Liver (tissue), 9 donors: Measurements from ENCODE around the gene EDC4. TPM values are rescaled to one million over a fixed set of nuclear protein-coding genes. Genes with fewer than 3 reads are reported as not detected.
"Not testable (repeated sequence)": the region's sequence is repeated elsewhere in the genome, so short reads cannot be mapped to it uniquely, and the experiment has no call there.

Experiments used
- DNase-seq: peaks from one replicate; pipeline ENCODE4 v3.0.0-alpha.2; 2017; ENCODE audit warnings: low spot score
- H3K27ac ChIP-seq, 2 donors: one replicate each; pipeline ENCODE4 v1.7.0; 2013; ENCODE audit warnings: inconsistent platforms in 2 of 2, low read length in 2 of 2, control low read depth in 1 of 2, low read depth in 1 of 2, mild to moderate bottlenecking in 1 of 2
- H3K27me3 ChIP-seq, 4 donors: one replicate each; pipeline versions ENCODE4 v1.6.1 to v1.7.0; 2013; ENCODE audit warnings: low read length in 3 of 4, inconsistent platforms in 1 of 4, mild to moderate bottlenecking in 1 of 4, moderate library complexity in 1 of 4; ENCODE audit not compliant: control insufficient read depth in 4 of 4, insufficient read depth in 4 of 4
- H3K36me3 ChIP-seq, 4 donors: one replicate each; pipeline versions ENCODE4 v1.6.1 to v1.7.0; 2013; ENCODE audit warnings: low read length in 3 of 4, mild to moderate bottlenecking in 3 of 4, low read depth in 1 of 4, moderate library complexity in 1 of 4; ENCODE audit not compliant: control insufficient read depth in 4 of 4, insufficient read depth in 3 of 4
- H3K4me1 ChIP-seq, 4 donors: one replicate each; pipeline versions ENCODE4 v1.6.1 to v1.7.0; 2013; ENCODE audit warnings: low read length in 3 of 4, mild to moderate bottlenecking in 3 of 4, moderate library complexity in 1 of 4; ENCODE audit not compliant: control insufficient read depth in 4 of 4, insufficient read depth in 4 of 4
- H3K4me3 ChIP-seq, 3 donors: one replicate each; pipeline versions ENCODE4 v1.6.1 to v1.7.0; 2013; ENCODE audit warnings: low read length in 3 of 3, control low read depth in 1 of 3, low read depth in 1 of 3, mild to moderate bottlenecking in 1 of 3
- H3K9ac ChIP-seq, 2 donors: one replicate each; pipeline ENCODE4 v1.7.0; 2013; ENCODE audit warnings: low read length in 2 of 2, mild to moderate bottlenecking in 2 of 2, moderate library complexity in 2 of 2, control low read depth in 1 of 2, low read depth in 1 of 2
- H3K9me3 ChIP-seq, 4 donors: one replicate each; pipeline versions ENCODE4 v1.6.1 to v1.7.0; 2013; ENCODE audit warnings: low read length in 3 of 4; ENCODE audit not compliant: control insufficient read depth in 4 of 4
- ATF3 ChIP-seq: IDR thresholded peaks from 2 replicates; pipeline ENCODE4 v1.6.1; 2016; ENCODE audit warnings: antibody characterized with exemption
- CTCF ChIP-seq: fragments of 150-350 bp; IDR thresholded peaks from 2 replicates; pipeline ENCODE4 v1.5.1; 2017; ENCODE audit warnings: improper control_type of control experiment, low read depth, low read length; ENCODE audit not compliant: missing input control
- FOXA1 ChIP-seq: IDR thresholded peaks from 2 replicates; pipeline ENCODE4 v1.6.1; 2016; ENCODE audit warnings: antibody characterized with exemption
- HNF4A ChIP-seq, 2 donors: conservative IDR thresholded peaks; 2 replicates each; pipeline ENCODE4 v1.6.1; 2016; ENCODE audit warnings: antibody characterized with exemption in 2 of 2, mild to moderate bottlenecking in 2 of 2
- JUND ChIP-seq, 2 donors: IDR thresholded peaks; 2 replicates each; pipeline ENCODE4 v1.6.1; 2016; ENCODE audit warnings: antibody characterized with exemption in 2 of 2
- NR2F2 ChIP-seq: IDR thresholded peaks from 2 replicates; pipeline ENCODE4 v1.6.1; 2016; ENCODE audit warnings: antibody characterized with exemption
- REST ChIP-seq: IDR thresholded peaks from 2 replicates; pipeline ENCODE4 v1.6.1; 2016; ENCODE audit warnings: antibody characterized with exemption, mild to moderate bottlenecking
- SP1 ChIP-seq: IDR thresholded peaks from 2 replicates; pipeline ENCODE4 v1.6.1; 2018; ENCODE audit warnings: antibody characterized with exemption, mild to moderate bottlenecking
- YY1 ChIP-seq: IDR thresholded peaks from 2 replicates; pipeline ENCODE4 v1.6.1; 2016; ENCODE audit warnings: antibody characterized with exemption, mild to moderate bottlenecking
- WGBS: extraction: QIAGEN DNeasy Blood & Tissue Kit; methylation state at CpG from one replicate; pipeline ENCODE4 v1.1.7; 2013; 5-methylcytosine and 5-hydroxymethylcytosine counted together
- polyA plus RNA-seq, 2 donors: library from polyadenylated mRNA; stranded (reverse) in 1 of 2; unstranded in 1 of 2; fragments of 200-250 nt in 1 of 2; fragments of >200 nt in 1 of 2; fragmentation: Nextera tagmentation in 1 of 2; extraction: Ambion mirVana in 1 of 2; gene quantifications; one replicate each; pipeline versions ENCODE4 v1.2.1 to v1.2.3, GENCODE V29; 2013 to 2015
- total RNA-seq, 2 donors: library from RNA; depleted of rRNA; stranded (reverse); fragments of >200 nt; gene quantifications; one replicate each; pipeline ENCODE4 v1.2.3, GENCODE V29; 2014
- donor health status: healthy.
- donor health status: healthy.
- donor health status: healthy.
- donor health status: healthy.
- donor health status: healthy.

Gene EDC4
- total and polyA plus RNA-seq, 4 donors = 17.7 to 26.8 (median 21.6) TPM

GRCh38 chr16:67861877-67862276 lies 11.0 kb upstream of the EDC4 start (continued):
- no peak for TF ChIP-seq CTCF
- no peak for TF ChIP-seq SP1
- TF ChIP-seq FOXA1 = no peak
- TF ChIP-seq YY1 = no peak
- TF ChIP-seq JUND (IDR thresholded peaks at IDR 0.05) = no peak
- no peak for TF ChIP-seq ATF3

- peaks cover 3 to 8% (median 6%) of the 10 kb centered on the region in 4 donors for H3K4me1 ChIP-seq
- H3K9ac ChIP-seq = no peak overlapping the region
- DNase-seq = no peak
- TF ChIP-seq REST = no peak
- no peak for TF ChIP-seq YY1
- TF ChIP-seq NR2F2 = no peak
- no peak for TF ChIP-seq CTCF
- TF ChIP-seq HNF4A (conservative IDR thresholded peaks at IDR 0.05) = no peak
- TF ChIP-seq SP1 = no peak
- H3K27ac ChIP-seq = no peak overlapping the region
- no peak overlapping the region for H3K4me3 ChIP-seq
- H3K36me3 ChIP-seq = peaks cover 0 to 9% (median 2%) of the 10 kb centered on the region in 4 donors
- no peaks in the 10 kb centered on the region for H3K27me3 ChIP-seq
- 91% methylated on average over 11 of the region's 11 CpGs for WGBS
- no peaks in the 10 kb centered on the region for H3K9me3 ChIP-seq
Measured at GRCh38 chr16:67862623-67863583, 9.9 kb upstream of the EDC4 start.

- H3K36me3 ChIP-seq = peaks cover 0 to 19% (median 4%) of the 10 kb centered on the region in 4 donors
- not testable (repeated sequence) for H3K9ac ChIP-seq, H3K27ac ChIP-seq, H3K4me3 ChIP-seq, H3K4me1 ChIP-seq, H3K27me3 ChIP-seq, DNase-seq, H3K9me3 ChIP-seq
- 95% methylated on average over 6 of the region's 6 CpGs for WGBS
Measured at GRCh38 chr16:67864044-67864443, 8.8 kb upstream of the EDC4 start.
